Measurements from ENCODE around the gene SLC30A7.

DNA sequence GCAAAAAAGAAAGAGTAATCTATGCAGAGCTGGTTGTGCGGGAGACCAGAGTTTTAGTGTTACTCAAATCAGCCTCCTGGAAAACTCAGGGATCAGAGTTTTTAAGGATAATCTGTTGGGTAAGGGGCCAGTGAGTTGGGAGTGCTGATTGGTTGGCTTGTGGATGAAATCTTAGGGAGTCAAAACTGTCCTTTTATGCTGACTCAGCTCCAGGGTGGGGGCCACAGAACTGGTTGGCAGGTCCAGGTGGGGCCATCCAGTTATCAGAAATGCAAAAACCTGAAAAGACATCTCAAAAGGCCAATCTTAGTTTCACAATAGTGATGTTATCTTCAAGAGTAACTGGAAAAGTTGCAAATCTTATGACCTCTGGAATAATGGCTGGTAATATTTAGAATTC is 4.5 kb upstream of the SLC30A7 start:
- TF ChIP-seq, protein P1, sequence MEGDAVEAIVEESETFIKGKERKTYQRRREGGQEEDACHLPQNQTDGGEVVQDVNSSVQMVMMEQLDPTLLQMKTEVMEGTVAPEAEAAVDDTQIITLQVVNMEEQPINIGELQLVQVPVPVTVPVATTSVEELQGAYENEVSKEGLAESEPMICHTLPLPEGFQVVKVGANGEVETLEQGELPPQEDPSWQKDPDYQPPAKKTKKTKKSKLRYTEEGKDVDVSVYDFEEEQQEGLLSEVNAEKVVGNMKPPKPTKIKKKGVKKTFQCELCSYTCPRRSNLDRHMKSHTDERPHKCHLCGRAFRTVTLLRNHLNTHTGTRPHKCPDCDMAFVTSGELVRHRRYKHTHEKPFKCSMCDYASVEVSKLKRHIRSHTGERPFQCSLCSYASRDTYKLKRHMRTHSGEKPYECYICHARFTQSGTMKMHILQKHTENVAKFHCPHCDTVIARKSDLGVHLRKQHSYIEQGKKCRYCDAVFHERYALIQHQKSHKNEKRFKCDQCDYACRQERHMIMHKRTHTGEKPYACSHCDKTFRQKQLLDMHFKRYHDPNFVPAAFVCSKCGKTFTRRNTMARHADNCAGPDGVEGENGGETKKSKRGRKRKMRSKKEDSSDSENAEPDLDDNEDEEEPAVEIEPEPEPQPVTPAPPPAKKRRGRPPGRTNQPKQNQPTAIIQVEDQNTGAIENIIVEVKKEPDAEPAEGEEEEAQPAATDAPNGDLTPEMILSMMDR (IDR thresholded peaks at IDR 0.05; ENCODE audit: low read depth, low read length, poor library complexity, severe bottlenecking): no peak
- no peak for TF ChIP-seq EZH2phosphoT487 (IDR thresholded peaks at IDR 0.05; ENCODE audit: borderline replicate concordance, low read length)

Data from DOHH2 (cell line).